Stimulated activated CD4-positive, alpha-beta T cell treated with anti-CD3 and anti-CD28 coated beads, Interleukin-1b, Interleukin-23, amount 100 ng/mL, for 1 hour (primary cell): ENCODE results near the gene MACO1.
"Not testable (repeated sequence)": the region's sequence is repeated elsewhere in the genome, so short reads cannot be mapped to it uniquely, and the experiment has no call there.

ENCODE experiments used
- DNase-seq, 2 donors: peaks; one replicate each; pipeline ENCODE4 v3.0.0-alpha.2; 2020; ENCODE audit warnings: low read depth in 2 of 2

MACO1 gene

GRCh38 chr1:25430073-25430966 is at the start of gene MACO1:
TSS of gene MACO1 (plus strand) at chr1:25430897. CDS start at chr1:25431099, 202 bp downstream.
- peak; percentile 93 to 95 for DNase-seq

- DNase-seq = not testable (repeated sequence)
These were observed 48.2 kb upstream of the MACO1 start for GRCh38 chr1:25382543-25382942.

- not testable (repeated sequence) for DNase-seq
These were observed 47.6 kb upstream of the MACO1 start for GRCh38 chr1:25383090-25383489.

- not testable (repeated sequence) for DNase-seq
These were observed 46.8 kb upstream of the MACO1 start for GRCh38 chr1:25383875-25384274.

GRCh38 chr1:25387096-25387495 is 43.6 kb upstream of the MACO1 start:
- not testable (repeated sequence) for DNase-seq

- not testable (repeated sequence) for DNase-seq
These were observed 42.0 kb upstream of the MACO1 start for GRCh38 chr1:25388691-25389090.

GRCh38 chr1:25389721-25390120 is 41.0 kb upstream of the MACO1 start:
- DNase-seq = not testable (repeated sequence)

- DNase-seq = no peak
These were observed 37.9 kb upstream of the MACO1 start for GRCh38 chr1:25392841-25393240.

GRCh38 chr1:25397549-25397948 is 33.1 kb upstream of the MACO1 start:
- DNase-seq = not testable (repeated sequence)

GRCh38 chr1:25398079-25398478 is 32.6 kb upstream of the MACO1 start:
- not testable (repeated sequence) for DNase-seq

- not testable (repeated sequence) for DNase-seq
These were observed 27.5 kb upstream of the MACO1 start for GRCh38 chr1:25402947-25403803.

GRCh38 chr1:25405731-25406305 is 24.9 kb upstream of the MACO1 start:
- not testable (repeated sequence) for DNase-seq

- not testable (repeated sequence) for DNase-seq
These were observed 20.9 kb upstream of the MACO1 start for GRCh38 chr1:25409641-25410427.

GRCh38 chr1:25412872-25413623 is 17.6 kb upstream of the MACO1 start:
- not testable (repeated sequence) for DNase-seq

GRCh38 chr1:25414157-25414556 is 16.5 kb upstream of the MACO1 start:
- not testable (repeated sequence) for DNase-seq

GRCh38 chr1:25414578-25414977 is 16.1 kb upstream of the MACO1 start:
- DNase-seq = not testable (repeated sequence)

- DNase-seq = not testable (repeated sequence)
These were observed 13.4 kb upstream of the MACO1 start for GRCh38 chr1:25417280-25417679.

GRCh38 chr1:25419339-25419738 is 11.4 kb upstream of the MACO1 start:
- not testable (repeated sequence) for DNase-seq

- DNase-seq = not testable (repeated sequence)
These were observed 10.0 kb upstream of the MACO1 start, which contains the start of gene RHCE for GRCh38 chr1:25420715-25421114. TSS of gene RHCE (minus strand) at chr1:25420825. CDS start at chr1:25420786, 39 bp downstream.

- not testable (repeated sequence) for DNase-seq
These were observed 7.5 kb upstream of the MACO1 start for GRCh38 chr1:25423206-25423605.
